GM12874 (cell line): ENCODE data around the gene IMMP2L.

Experiments
- TF ChIP-seq, protein P1 (sequence below): IDR thresholded peaks from 2 replicates; pipeline ENCODE4 v1.5.1; 2011; ENCODE audit warnings: low read depth, mild to moderate bottlenecking, control low read depth, low read length, moderate library complexity; ENCODE audit not compliant: insufficient read depth

Gene IMMP2L

DNA sequence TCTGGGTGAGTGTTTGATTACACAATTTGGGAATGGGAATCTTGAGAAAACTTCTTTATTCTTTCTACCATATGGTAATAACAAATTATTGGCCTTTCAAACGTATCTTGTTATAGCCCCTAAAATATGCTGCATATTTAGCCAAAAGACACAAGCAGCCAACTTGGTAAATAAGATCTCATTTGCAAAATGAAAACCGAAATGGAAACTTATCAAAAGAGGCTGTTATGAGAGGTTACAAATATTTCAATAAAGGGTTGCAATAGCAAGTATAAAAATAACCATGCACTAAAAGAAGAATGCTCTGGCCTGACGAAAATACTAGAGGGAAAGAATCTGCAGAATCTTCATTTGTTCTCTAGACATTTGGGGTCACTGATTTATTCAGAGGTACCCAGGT lies 730.9 kb downstream of the IMMP2L start:
- TF ChIP-seq, protein P1, sequence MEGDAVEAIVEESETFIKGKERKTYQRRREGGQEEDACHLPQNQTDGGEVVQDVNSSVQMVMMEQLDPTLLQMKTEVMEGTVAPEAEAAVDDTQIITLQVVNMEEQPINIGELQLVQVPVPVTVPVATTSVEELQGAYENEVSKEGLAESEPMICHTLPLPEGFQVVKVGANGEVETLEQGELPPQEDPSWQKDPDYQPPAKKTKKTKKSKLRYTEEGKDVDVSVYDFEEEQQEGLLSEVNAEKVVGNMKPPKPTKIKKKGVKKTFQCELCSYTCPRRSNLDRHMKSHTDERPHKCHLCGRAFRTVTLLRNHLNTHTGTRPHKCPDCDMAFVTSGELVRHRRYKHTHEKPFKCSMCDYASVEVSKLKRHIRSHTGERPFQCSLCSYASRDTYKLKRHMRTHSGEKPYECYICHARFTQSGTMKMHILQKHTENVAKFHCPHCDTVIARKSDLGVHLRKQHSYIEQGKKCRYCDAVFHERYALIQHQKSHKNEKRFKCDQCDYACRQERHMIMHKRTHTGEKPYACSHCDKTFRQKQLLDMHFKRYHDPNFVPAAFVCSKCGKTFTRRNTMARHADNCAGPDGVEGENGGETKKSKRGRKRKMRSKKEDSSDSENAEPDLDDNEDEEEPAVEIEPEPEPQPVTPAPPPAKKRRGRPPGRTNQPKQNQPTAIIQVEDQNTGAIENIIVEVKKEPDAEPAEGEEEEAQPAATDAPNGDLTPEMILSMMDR, result no peak

DNA sequence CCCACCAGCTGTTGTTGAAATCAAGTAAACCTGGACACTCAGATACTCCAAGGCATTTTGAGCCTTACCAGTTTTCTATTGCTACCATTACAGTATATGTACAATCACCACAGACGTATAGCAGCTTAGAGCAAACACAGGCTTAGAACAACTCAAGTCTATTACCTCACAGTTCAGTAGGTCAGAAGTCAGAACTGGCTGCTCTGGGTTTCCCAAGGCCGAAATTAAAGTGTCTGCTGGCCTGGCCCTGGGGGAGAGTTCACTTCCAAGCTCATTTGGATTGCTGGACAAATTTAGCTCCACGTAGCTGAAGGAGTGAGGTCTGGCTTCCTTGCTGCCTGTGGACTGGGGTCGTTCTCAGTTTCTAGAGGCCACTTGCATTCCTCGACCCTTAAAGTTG lies 731.5 kb downstream of the IMMP2L start:
- TF ChIP-seq, protein P1, result no peak

DNA sequence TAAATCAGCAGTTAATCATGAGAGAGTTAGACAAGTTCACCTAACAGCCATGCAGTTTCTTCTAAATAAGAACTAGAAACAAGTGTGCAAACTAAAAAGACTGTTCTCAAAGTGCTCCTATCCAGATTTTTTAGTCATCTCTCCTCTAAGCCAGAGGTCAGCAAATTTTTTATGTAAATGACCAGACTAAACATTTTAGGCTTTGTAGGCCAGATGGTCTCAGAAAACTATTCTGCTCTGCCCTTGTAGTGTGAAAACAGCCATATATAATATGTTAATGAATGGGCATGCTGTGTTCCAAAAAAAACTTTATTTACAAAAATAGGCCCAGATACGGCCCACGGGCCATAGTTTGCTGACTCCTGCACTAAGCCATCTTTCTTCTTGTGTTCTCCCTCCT lies 734.4 kb downstream of the IMMP2L start:
- TF ChIP-seq, protein P1, result no peak

GRCh38 chr7:110827287-110827855 lies 734.9 kb downstream of the IMMP2L start:
- TF ChIP-seq, protein P1, result no peak

DNA sequence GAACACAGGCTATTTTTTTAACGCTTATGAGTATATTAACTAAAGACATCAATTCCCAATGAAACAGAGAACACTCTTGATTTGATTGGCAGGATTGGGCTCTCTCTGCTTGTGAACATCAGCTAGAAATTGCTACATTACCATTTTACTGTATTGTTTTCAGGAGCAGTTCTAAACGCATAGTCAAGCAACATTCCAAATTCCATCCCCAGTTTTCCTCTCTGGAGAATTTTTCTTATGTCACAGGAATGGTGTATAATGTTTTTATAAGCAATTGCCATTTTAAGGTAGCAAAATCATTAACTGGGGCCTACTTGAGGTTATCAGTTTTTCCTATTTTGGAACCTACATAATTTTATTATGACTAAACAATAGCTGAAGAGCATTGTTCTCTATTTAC lies 748.3 kb downstream of the IMMP2L start:
- TF ChIP-seq, protein P1, result no peak

- TF ChIP-seq, protein P1, result no peak
These were observed 752.5 kb downstream of the IMMP2L start for GRCh38 chr7:110809832-110810231.

- TF ChIP-seq, protein P1, result no peak
These were observed 753.9 kb downstream of the IMMP2L start for GRCh38 chr7:110808361-110808760.
